Mucosa of descending colon (tissue), 3 donors: ENCODE measurements around the gene PPP2R2D. TPM values are rescaled to one million over a fixed set of nuclear protein-coding genes. Genes with fewer than 3 reads are reported as not detected.
"Not testable (repeated sequence)": the region's sequence is repeated elsewhere in the genome, so short reads cannot be mapped to it uniquely, and the experiment has no call there.

ENCODE experiments used
- ATAC-seq: fragments of 200-7000 bp; cut with Tn5 transposase; one replicate; pipeline ENCODE4 v1.9.1; 2020; ENCODE audit warnings: mild to moderate bottlenecking, moderate library complexity
- DNase-seq, 3 donors: peaks; one replicate each; pipeline ENCODE4 v3.0.0-alpha.2; 2020
- H3K36me3 ChIP-seq: fragments of 200-600 bp; one replicate; pipeline ENCODE4 v1.8.0; 2021; ENCODE audit warnings: low read depth, mild to moderate bottlenecking
- H3K4me1 ChIP-seq: fragments of 200-600 bp; one replicate; pipeline ENCODE4 v1.8.0; 2021; ENCODE audit warnings: low read depth, mild to moderate bottlenecking
- H3K4me3 ChIP-seq: fragments of 200-600 bp; one replicate; pipeline ENCODE4 v1.8.0; 2021; ENCODE audit warnings: mild to moderate bottlenecking
- H3K9me3 ChIP-seq: fragments of 200-600 bp; one replicate; pipeline ENCODE4 v1.8.0; 2021; ENCODE audit warnings: mild to moderate bottlenecking
- CTCF ChIP-seq: fragments of 200-600 bp; IDR thresholded peaks from one replicate; pipeline ENCODE4 v1.8.0; 2022; ENCODE audit warnings: antibody characterized with exemption, mild to moderate bottlenecking
- intact Hi-C, 2 donors: fragments of 100-400 bp; cut with DNase I in 1 of 2; cut with micrococcal nuclease in 1 of 2; formaldehyde crosslinking; loops; one replicate each; pipeline versions ENCODE4 v1.11.0 to v1.11.1; 2022; cut with DNase I, micrococcal nuclease
- total RNA-seq, 3 donors: library from RNA; stranded (reverse); fragmentation: NEBNext Ultra II Directional in 2 of 3; extraction: Animal tissue kit (Norgen Biotek cat#: 25700) in 2 of 3; gene quantifications; one replicate each; pipeline versions ENCODE4 v1.2.1 to v1.2.4, GENCODE V29; 2021 to 2023
- donor health status: DM: no; HTN: no; CAD: no; lungs with moderate emphysema.
- donor health status: DM: no; HTN: no; CAD: no.
- donor health status: DM: no; HTN: yes; CAD: no.

The PPP2R2D gene
- total RNA-seq, 3 donors from 2014 or later: 27.8 to 34.4 (median 33.9) TPM

DNA sequence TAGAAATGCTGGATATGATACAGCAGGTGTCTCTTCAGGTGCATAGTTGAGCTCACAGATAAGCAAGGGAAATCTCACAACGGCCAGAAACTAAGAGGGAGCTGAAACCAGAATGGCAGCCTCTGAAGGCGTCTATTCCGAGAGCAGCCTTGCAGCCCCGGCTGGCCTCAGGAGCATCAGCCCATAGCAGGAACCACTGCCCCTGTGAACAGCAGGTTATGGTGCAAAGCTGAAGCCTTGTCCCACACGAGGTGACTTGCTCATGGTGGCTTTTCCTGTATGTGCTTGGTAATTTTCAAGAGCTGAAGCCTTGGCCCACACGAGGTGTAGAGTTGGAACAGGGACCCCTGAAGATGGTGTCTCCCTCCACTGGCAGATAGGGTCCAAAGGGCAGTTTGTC lies 47.7 kb downstream of the PPP2R2D start:
- TF ChIP-seq CTCF: no peak
- ATAC-seq (no peak), DNase-seq (no peak)
- intact Hi-C loops: no loop called here
- Histone ChIP-seq H3K4me1 (no peaks in the 10 kb centered on the region), H3K4me3 (no peak overlapping the region), H3K9me3 (no peaks in the 10 kb centered on the region), H3K36me3 (peaks cover 7% of the 10 kb centered on the region)

DNA sequence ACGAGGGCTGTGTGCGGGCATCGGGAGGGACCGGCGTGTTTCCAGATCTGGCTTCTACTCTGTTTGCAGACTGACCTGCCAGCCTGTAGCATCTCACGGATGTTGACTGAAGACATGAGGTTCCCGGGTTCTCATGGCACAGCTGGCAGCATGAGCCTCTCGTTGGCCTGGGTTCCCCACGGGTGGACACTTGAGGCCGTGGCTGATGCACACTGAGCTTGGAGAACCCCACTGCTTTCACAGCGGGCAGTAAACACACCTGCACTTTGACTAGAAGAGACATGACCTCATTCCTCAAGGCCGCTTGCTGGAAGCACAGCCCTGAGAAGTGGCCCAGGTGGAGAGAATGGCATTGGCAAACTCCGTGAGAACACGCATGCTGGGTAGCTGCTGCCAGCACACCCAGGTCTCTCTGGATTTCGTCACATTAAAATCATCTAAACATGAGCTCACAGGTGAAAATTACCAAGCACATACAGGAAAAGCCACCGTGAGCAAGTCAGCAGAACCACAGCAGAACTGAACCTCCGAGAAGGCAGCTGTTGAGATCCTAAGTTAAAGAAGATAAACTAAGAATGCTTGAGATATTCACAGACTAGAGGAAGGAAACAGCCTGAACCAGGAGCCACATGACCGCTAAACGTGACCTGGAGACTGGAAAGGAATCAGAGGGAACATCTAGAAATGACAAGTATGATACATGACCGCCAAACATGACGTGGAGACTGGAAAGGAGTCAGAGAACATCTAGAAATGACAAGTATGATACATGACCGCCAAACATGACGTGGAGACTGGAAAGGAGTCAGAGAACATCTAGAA lies 48.4 kb downstream of the PPP2R2D start:
- H3K36me3 ChIP-seq: peaks cover 7% of the 10 kb centered on the region
- TF ChIP-seq CTCF: no peak
- H3K9me3 ChIP-seq: no peaks in the 10 kb centered on the region
- H3K4me3 ChIP-seq: no peak overlapping the region
- H3K4me1 ChIP-seq: no peaks in the 10 kb centered on the region
- DNase-seq: no peak
- ATAC-seq: no peak
- intact Hi-C loops: no loop called here

GRCh38 chr10:131949908-131950307 lies 49.1 kb downstream of the PPP2R2D start:
- H3K4me1 ChIP-seq, H3K36me3 ChIP-seq, DNase-seq, intact Hi-C loops, H3K9me3 ChIP-seq, H3K4me3 ChIP-seq, ATAC-seq: not testable (repeated sequence)

DNA sequence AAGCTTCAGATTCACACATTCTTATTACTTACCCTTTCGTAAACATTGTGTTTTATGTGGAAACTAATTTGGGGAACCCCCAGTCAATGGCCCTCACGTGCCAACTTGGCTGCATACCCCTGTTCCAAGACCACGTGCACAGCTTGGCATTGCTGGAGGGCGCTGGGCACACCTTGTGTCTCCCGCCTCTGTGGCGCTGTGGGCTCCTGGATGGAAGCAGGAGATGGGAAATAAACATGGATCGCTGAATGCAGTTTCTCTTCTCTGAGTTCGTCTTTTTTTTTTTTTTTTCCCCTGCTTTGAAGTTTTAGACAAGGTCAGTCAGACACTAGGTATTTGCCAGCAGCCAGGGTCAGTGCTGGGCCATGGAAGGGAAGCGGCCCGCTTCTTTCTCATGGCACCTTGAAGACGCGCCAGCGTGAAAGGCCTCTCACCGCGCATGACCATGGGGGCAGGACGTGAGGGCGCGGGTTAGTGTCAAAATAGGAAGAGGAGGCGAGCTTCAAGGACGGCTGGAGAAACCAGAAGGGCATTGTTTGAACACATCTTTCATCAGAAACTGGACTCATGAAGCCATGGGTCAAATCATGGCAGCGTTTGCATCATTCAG lies 53.7 kb downstream of the PPP2R2D start:
- Histone ChIP-seq H3K4me3 (no peak overlapping the region), H3K4me1 (no peaks in the 10 kb centered on the region), H3K9me3 (no peaks in the 10 kb centered on the region), H3K36me3 (peaks cover 10% of the 10 kb centered on the region)
- no peak for ATAC-seq
- no peak for TF ChIP-seq CTCF
- intact Hi-C loops: no loop called here
- no peak for DNase-seq

- intact Hi-C loops: no loop called here
- DNase-seq (no peak), ATAC-seq (no peak)
- Histone ChIP-seq H3K9me3 (no peaks in the 10 kb centered on the region), H3K4me1 (no peaks in the 10 kb centered on the region), H3K4me3 (no peak overlapping the region), H3K36me3 (peaks cover 10% of the 10 kb centered on the region)
- TF ChIP-seq CTCF: no peak
These were observed 55.0 kb downstream of the PPP2R2D start for GRCh38 chr10:131955591-131956340.

- ATAC-seq (no peak), DNase-seq (no peak)
- intact Hi-C loops: no loop called here
These were observed 59.0 kb downstream of the PPP2R2D start for GRCh38 chr10:131959841-131960240.

More at GRCh38 chr10:131959841-131960240, 59.0 kb downstream of the PPP2R2D start:
- Histone ChIP-seq H3K4me1 (no peaks in the 10 kb centered on the region), H3K4me3 (no peak overlapping the region), H3K9me3 (no peaks in the 10 kb centered on the region), H3K36me3 (peaks cover 6% of the 10 kb centered on the region)
- no peak for TF ChIP-seq CTCF
